ENCODE measurements around the gene EFR3B. TPM values are rescaled to one million over a fixed set of nuclear protein-coding genes. Genes with fewer than 3 reads are reported as not detected.

Gene EFR3B
- total and polyA plus RNA-seq, 4 donors: 0.68 to 6.1 (median 3.6) TPM

DNA sequence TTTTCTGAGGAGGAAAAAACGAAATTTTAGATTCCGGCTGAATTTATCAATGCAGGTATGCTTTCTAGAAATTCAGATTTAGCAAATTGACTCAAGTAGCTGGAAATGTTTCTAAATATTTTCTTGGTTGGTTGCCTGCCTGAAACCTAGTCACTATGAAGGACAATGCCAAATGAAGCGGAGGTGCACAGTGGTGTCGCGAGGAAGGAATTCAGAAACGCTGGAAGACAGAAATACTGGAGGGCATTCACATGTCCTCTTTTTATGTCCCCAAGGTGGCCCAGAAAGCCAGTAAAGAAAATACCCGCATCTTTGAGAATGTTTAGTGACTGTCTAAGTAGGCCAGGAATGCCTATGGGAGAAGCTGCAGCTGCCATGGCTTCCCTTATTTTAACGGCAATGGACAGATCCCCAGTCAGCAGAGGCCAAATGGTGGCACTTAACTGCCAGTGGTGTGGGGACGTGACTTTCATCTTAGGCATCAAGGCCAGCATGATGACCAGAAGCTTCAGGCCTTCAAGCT, 15.8 kb upstream of the EFR3B start:
- Histone ChIP-seq H3K9me3 (ENCODE audit: control insufficient read depth in 4 of 4, insufficient read depth in 3 of 4, low read length in 3 of 4) (no peaks in the 10 kb centered on the region), H3K9ac (ENCODE audit: insufficient read depth in 1 of 2, low read length in 2 of 2) (no peak overlapping the region), H3K27ac (ENCODE audit: low read depth in 1 of 2, low read length in 1 of 2) (no peak overlapping the region), H3K4me3 (no peak overlapping the region), H3K36me3 (ENCODE audit: control insufficient read depth in 4 of 4, insufficient read depth in 4 of 4, low read length in 4 of 4) (no peaks in the 10 kb centered on the region), H3K27me3 (ENCODE audit: control insufficient read depth in 3 of 3, insufficient read depth in 3 of 3, low read length in 2 of 3) (no peaks in the 10 kb centered on the region), H3K4me1 (ENCODE audit: control insufficient read depth in 5 of 5, insufficient read depth in 5 of 5, low read length in 5 of 5) (no peaks in the 10 kb centered on the region)
- WGBS, 2 donors: 94 to 96% methylated on average over 9 of the region's 9 CpGs
- ATAC-seq (ENCODE audit: insufficient read depth, low FRiP score): no peak
- DNase-seq: no peak
- TF ChIP-seq, protein P1, sequence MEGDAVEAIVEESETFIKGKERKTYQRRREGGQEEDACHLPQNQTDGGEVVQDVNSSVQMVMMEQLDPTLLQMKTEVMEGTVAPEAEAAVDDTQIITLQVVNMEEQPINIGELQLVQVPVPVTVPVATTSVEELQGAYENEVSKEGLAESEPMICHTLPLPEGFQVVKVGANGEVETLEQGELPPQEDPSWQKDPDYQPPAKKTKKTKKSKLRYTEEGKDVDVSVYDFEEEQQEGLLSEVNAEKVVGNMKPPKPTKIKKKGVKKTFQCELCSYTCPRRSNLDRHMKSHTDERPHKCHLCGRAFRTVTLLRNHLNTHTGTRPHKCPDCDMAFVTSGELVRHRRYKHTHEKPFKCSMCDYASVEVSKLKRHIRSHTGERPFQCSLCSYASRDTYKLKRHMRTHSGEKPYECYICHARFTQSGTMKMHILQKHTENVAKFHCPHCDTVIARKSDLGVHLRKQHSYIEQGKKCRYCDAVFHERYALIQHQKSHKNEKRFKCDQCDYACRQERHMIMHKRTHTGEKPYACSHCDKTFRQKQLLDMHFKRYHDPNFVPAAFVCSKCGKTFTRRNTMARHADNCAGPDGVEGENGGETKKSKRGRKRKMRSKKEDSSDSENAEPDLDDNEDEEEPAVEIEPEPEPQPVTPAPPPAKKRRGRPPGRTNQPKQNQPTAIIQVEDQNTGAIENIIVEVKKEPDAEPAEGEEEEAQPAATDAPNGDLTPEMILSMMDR (IDR thresholded peaks at IDR 0.05; ENCODE audit: control extremely low read depth, extremely low read depth): no peak

DNA sequence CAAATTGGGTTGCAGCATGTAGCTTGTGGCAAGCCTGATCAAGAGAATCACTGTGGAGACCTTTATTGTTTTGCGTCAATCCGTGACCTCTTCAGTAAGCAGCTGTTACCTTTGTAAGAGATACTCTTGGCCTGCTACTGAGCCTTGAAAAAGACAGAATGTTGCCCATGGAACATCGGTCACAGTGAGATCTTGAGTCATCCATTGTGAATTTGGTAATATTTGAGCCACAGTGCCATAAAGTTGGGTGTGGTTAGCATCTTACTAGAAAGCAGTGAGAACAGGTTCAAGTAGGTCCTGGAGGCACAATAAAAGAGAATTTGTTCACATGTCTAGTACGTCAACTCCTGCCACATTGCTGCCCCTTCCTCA, 12.7 kb upstream of the EFR3B start:
- Histone ChIP-seq H3K4me1 (ENCODE audit: control insufficient read depth in 5 of 5, insufficient read depth in 5 of 5, low read length in 5 of 5) (no peaks in the 10 kb centered on the region), H3K27me3 (ENCODE audit: control insufficient read depth in 3 of 3, insufficient read depth in 3 of 3, low read length in 2 of 3) (no peaks in the 10 kb centered on the region), H3K9ac (ENCODE audit: insufficient read depth in 1 of 2, low read length in 2 of 2) (no peak overlapping the region), H3K4me3 (no peak overlapping the region), H3K9me3 (ENCODE audit: control insufficient read depth in 4 of 4, insufficient read depth in 3 of 4, low read length in 3 of 4) (no peaks in the 10 kb centered on the region), H3K27ac (ENCODE audit: low read depth in 1 of 2, low read length in 1 of 2) (no peak overlapping the region), H3K36me3 (ENCODE audit: control insufficient read depth in 4 of 4, insufficient read depth in 4 of 4, low read length in 4 of 4) (no peaks in the 10 kb centered on the region)
- 69 to 72% methylated on average over 4 of the region's 4 CpGs for WGBS, 2 donors
- ATAC-seq (ENCODE audit: insufficient read depth, low FRiP score) (no peak), DNase-seq (no peak)
- TF ChIP-seq, protein P1 (IDR thresholded peaks at IDR 0.05; ENCODE audit: control extremely low read depth, extremely low read depth): no peak

DNA sequence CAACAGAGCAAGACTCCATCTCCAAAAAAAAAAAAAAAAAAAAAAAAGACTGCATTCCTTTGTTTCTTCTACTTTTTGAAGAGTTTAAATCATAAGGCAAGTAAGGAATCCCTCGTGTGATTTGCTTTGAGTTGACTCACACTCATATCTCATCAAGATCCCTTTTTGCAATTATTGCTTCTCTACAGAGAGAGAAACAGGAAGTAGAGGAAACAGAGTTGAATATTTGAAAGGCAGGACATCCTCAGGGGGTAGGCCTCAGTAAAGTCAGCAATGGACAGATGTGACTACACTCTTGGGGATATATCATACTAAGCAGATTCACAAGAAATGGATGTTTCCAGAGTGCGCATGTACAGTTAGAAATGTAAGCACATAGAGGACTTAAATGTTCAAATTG, 11.2 kb upstream of the EFR3B start:
- Histone ChIP-seq H3K4me1 (ENCODE audit: control insufficient read depth in 5 of 5, insufficient read depth in 5 of 5, low read length in 5 of 5) (no peaks in the 10 kb centered on the region), H3K27me3 (ENCODE audit: control insufficient read depth in 3 of 3, insufficient read depth in 3 of 3, low read length in 2 of 3) (no peaks in the 10 kb centered on the region), H3K4me3 (no peak overlapping the region), H3K9ac (ENCODE audit: insufficient read depth in 1 of 2, low read length in 2 of 2) (no peak overlapping the region), H3K27ac (ENCODE audit: low read depth in 1 of 2, low read length in 1 of 2) (no peak overlapping the region), H3K36me3 (ENCODE audit: control insufficient read depth in 4 of 4, insufficient read depth in 4 of 4, low read length in 4 of 4) (no peaks in the 10 kb centered on the region), H3K9me3 (ENCODE audit: control insufficient read depth in 4 of 4, insufficient read depth in 3 of 4, low read length in 3 of 4) (peaks cover 0 to 2% (median 0%) of the 10 kb centered on the region in 4 donors)
- ATAC-seq (ENCODE audit: insufficient read depth, low FRiP score): no peak
- DNase-seq: peak in 1 of 3 donors; percentile 4
- 54 to 59% methylated on average over 2 of the region's 2 CpGs for WGBS, 2 donors
- TF ChIP-seq, protein P1 (IDR thresholded peaks at IDR 0.05; ENCODE audit: control extremely low read depth, extremely low read depth): no peak

DNA sequence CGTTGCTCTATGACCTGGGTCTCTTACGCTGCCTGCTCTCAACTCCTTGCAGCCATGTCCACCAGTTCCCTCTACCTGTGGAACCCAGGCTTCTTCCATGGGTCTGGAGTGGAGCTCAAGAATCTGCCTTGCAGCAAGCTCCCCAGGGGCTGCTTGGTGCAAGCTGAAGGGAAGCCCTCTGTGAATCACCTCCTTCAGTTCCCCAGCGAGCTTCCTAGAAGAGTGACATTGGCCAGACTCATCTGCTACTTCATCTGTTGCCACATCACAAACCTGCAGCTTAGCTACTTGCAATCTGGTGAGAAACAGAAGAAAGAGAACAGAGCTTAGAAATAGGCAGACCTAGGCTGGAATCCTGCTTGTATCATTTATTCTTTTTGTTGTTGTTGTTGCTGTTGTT, 9.8 kb upstream of the EFR3B start:
- Histone ChIP-seq H3K4me1 (ENCODE audit: control insufficient read depth in 5 of 5, insufficient read depth in 5 of 5, low read length in 5 of 5) (no peaks in the 10 kb centered on the region), H3K4me3 (no peak overlapping the region), H3K9me3 (ENCODE audit: control insufficient read depth in 4 of 4, insufficient read depth in 3 of 4, low read length in 3 of 4) (peaks cover 0 to 2% (median 0%) of the 10 kb centered on the region in 4 donors), H3K27me3 (ENCODE audit: control insufficient read depth in 3 of 3, insufficient read depth in 3 of 3, low read length in 2 of 3) (no peaks in the 10 kb centered on the region), H3K36me3 (ENCODE audit: control insufficient read depth in 4 of 4, insufficient read depth in 4 of 4, low read length in 4 of 4) (no peaks in the 10 kb centered on the region), H3K27ac (ENCODE audit: low read depth in 1 of 2, low read length in 1 of 2) (no peak overlapping the region), H3K9ac (ENCODE audit: insufficient read depth in 1 of 2, low read length in 2 of 2) (no peak overlapping the region)
- TF ChIP-seq, protein P1 (IDR thresholded peaks at IDR 0.05; ENCODE audit: control extremely low read depth, extremely low read depth): no peak
- no peak for DNase-seq
- 41 to 56% methylated on average over 3 of the region's 3 CpGs for WGBS, 2 donors
- no peak for ATAC-seq (ENCODE audit: insufficient read depth, low FRiP score)
